ENCODE measurements around the gene DLGAP4.

- TF ChIP-seq CTCF (IDR thresholded peaks at IDR 0.05; ENCODE audit: insufficient read depth, low read length) (no peak), POLR2AphosphoS5 (IDR thresholded peaks at IDR 0.05; ENCODE audit: low read depth) (no peak)
These were observed 190.8 kb downstream of the DLGAP4 start for GRCh38 chr20:36496707-36497669.
